Stimulated activated CD8-positive, alpha-beta memory T cell treated with anti-CD3 and anti-CD28 coated beads, Interleukin-4, amount 100 ng/mL, for 1 hour (primary cell): ENCODE measurements around the gene ISCU.
"Not testable (repeated sequence)": the region's sequence is repeated elsewhere in the genome, so short reads cannot be mapped to it uniquely, and the experiment has no call there.

Experiments
- DNase-seq, 2 donors: peaks; one replicate each; pipeline ENCODE4 v3.0.0-alpha.2; 2020; ENCODE audit warnings: low read depth in 2 of 2, low spot score in 1 of 2

ISCU gene

DNA sequence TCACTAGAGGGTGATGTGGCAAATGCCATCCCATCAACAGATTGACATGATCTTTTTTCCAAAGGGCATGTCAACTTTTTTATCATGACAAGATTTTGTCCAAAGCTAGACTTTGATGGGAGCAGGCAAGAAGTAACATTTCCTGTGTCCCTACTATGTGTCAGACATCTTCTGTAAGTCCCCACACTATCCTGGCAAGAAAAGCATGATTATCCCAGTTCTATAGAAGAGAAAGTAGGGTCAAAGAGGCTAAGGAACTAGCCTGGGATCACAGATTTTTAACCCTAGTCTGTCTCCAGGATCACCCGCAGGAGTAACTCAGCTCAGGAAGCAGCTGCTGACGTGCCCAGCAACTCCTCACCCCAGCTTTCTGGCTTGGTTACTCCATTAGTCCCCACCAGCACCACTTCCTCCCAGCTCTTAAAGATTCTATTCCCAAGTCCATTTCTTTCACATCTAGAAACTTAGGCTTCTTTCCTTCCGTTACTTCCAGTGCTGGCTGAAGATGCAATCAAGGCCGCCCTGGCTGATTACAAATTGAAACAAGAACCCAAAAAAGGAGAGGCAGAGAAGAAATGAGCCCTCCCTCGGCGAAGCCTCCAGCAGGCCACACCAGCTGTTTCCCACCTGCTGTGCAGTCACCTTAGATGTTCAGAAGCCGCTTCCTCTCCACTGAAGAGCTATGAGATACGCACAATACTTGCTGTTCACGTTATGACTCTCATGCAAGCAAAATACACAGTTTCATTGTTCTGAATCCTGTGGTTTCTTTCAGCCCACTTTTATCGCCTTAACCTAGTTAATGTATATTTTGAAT is 6.2 kb downstream of the ISCU start:
- peak in 1 of 2 donors; percentile 29 for DNase-seq

DNA sequence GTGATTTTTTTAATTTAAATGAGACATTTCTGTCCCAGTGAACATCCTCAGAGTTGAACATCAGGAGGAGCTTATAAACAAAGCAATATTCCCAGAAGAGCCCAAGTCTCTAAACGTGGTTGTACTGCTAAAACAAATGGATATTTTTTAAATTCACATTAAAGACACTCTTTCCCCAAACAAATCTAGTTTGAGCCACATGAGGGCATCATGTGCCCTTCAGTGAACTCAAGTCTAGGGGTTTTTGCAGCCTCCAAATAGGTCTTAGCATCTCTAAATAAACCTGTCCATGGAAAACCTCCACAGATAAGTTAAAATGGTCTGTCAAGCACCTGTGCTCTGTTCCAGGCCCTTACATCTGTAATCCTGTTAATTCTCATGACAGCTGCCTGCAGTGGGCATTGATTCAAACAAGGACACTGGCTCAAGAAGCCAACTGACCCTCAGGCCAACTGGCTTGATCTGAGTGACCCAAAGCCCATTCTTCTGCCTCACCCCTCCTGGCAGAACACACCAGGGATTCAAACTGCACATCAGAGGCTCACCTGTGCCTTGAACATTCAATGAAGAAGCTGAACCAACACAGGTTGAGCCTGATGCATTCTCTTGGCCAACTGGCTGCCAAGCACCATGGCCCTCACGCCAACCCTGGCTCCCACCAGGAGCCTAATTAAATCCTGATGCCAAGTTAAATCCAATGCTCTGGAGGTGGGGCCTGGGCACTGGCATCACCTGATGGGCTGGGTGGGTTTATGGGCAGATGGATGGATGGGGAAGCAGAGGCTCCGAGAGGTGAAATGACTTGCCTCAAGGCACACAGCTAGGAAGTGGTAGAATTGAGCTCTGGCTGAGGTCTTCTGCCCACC is 8.6 kb downstream of the ISCU start:
- DNase-seq: no peak

DNA sequence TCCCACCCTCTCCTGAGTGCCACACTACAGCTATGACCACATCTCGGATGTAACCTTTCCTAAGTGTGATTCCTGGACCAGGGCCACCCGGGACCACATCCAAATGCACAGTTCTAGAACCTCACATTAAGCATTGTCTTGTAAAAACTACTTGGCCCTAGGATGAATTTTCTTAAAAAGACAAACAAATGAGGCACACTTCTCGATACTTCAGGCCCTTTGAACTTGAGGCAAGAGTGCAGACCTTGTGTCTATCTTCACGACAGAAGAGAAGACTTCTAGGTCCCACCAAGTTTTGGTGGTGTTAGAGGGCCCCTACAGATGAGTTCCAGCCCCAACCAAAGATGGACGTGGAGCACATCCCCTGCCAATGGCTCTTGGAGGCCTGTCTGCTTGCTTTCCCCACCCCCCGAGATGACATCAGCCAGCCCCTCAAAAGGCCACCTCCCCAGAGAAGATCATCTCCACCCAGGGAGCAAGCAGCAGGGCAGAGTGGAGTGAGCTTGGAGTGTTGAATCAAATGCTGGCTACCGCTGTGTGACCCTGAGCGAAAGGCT is 9.3 kb downstream of the ISCU start:
- no peak for DNase-seq

DNA sequence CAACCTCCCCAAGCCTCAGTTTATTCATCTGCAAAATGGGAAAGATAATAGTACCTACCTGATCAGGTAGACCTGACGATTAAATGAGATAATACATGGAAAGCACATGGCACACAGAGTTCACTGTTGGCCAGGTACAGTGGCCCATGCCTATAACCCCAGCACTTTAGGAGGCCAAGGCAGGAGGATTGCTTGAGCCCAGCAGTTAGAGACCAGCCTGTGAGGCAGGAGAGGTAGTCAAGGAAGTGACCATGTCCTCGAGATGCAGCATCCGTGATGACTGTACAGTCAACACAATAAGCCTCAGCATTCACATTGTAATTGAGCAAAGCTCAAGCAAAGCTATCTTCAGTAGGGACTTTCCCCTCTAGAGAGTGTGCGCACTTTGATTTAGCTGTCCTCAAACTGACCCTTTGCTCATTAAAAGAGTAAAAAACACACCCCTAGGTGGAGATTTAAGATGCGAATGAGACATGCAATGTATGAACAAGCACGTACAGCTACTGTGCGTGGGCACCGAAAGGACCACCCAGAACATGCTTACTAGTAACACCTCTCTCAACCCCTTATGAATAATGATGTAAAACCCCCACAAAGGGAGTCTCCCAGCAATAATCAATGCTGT is 9.9 kb downstream of the ISCU start:
- no peak for DNase-seq

DNA sequence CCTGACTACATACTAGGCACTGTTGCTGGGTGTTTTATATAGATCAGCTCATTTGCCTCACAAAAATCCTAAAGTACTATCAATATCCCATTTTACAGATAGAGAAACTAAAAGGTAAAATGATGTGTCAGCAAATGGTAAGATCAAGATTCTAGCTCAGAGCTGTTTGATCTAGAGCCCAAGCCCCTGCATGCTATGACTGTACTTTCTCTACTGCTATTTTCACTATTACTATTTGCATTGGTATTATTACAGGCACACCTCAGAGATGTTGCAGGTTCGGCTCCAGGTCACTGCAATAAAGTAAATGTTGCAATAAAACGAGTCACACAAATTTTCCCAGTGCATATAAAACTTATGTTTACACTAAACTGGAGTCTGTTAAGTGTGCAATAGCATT is 10.9 kb downstream of the ISCU start:
- DNase-seq: no peak

DNA sequence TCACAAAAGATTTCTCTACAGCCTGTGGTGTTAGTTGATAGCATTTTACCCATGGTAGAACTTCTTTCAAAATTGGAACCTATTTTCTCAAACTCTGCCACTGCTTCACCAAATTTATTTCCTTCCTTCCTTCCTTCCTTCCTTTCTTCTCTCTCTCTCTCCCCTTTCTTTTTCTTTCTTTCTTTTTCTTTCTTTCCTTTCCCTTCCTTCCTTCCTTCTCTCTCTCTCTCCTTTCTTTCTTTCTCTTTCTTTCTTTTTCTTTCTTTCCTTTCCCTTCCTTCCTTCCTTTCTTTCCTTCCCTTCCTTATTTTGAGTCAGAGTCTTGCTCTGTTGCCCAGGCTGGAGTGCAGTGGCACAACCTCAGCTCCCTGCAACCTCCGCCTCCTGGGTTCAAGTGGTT is 11.9 kb downstream of the ISCU start:
- DNase-seq: not testable (repeated sequence)

DNA sequence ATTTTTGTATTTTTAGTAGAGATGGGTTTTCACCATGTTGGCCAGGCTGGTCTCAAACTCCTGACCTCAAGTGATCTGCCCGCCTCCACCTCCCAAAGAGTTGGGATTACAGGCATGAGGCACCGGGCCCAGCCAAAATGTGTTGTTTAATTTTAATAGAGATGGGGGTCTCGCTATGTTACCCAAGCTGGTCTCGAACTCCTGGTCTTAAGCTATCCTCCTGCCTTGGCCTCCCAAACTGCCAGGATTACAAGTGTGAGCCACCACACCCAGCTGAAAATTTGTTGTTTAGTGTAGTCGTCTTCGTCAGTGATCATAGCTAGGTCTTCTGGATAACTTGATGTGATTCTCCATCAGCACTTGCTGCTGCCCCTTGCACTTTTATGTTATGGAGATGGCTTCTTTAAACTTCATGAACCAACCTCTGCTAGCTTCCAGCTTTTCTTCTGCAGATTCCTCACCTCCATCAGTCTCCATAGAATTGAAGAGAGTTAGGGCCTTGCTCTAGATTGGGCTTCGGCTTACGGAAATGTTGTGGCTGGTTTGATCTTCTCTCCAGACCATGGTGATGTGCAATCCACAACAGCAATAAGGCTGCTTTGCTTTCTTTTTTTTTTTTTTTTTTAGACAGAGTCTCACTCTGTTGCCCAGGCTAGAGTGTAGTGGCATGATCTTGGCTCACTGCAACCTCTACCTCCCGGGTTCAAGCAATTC is 13.0 kb downstream of the ISCU start:
- DNase-seq: no peak

DNA sequence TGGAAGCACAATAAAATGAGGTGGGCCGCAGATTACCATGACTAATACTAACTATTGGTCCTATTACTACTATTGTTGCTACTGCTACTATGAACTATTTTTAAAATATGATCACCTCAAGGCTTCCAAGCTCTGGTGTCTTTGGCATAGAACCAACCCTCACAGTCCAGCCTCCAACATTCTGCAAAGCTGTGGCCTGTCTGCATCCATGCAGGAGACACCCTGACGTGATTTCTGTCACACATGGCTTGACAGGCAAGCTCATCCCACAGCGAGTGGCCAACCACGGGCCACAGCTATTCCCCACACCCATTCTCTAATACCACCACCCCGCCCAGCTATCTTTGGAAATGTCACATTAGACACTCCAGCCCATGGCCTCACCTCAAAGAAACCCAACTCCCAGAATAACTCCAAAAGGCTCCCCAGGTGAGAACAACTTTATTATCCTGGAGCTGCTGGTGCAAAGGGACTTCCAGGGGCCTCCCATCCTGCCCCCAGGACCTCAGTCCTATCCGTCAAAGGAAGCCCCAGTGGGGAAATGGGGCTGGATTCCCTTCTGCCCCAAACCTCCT is 14.4 kb downstream of the ISCU start:
- no peak for DNase-seq

DNA sequence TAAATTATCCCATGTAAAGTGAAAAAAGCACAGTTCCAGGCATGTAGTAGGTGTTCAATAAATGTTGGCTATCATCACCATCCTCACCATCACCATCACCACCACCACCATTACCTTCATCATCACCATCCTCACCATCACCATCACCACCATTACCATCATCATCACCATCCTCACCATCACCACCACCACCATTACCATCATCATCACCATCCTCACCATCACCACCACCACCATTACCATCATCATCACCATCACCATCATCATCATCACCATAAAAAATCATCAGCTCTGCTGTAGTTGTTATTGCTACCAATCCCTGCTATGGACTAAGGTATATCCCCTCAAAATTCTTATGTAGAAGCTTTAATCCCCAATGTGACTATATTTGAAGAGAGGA is 15.1 kb downstream of the ISCU start:
- no peak for DNase-seq

DNA sequence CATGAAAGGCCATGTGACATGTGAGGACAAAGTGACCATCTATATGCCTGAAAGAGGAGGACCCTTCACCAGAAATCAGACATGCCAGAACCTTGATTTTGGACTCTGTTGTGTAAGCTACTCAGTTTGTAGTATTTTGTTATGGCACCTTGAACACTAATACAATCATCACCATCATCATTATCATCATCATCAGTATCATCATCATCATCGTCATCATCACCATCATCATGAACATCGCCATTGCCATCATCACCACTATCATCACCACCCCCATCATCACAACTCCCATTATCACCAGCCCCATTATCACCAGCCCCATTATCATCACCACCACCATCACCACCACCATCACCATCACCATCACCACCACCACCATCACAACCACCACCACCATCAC is 15.9 kb downstream of the ISCU start:
- DNase-seq: no peak

DNA sequence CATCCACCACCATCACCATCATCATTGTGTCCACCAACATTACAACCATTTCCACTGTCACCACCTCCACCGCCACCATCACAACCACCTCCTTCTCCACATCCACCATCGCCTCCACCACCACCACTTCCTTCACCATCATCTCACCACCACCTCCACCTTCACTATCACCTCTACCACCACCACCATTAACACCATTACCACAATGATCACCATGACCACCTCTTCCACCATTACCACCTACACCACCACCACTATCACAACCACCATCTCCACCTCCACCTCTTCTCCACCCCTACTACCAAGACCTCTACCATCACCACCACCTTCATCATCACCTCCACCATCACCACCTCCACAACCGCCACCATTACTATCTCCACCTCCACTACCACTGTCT is 16.4 kb downstream of the ISCU start:
- no peak for DNase-seq

DNA sequence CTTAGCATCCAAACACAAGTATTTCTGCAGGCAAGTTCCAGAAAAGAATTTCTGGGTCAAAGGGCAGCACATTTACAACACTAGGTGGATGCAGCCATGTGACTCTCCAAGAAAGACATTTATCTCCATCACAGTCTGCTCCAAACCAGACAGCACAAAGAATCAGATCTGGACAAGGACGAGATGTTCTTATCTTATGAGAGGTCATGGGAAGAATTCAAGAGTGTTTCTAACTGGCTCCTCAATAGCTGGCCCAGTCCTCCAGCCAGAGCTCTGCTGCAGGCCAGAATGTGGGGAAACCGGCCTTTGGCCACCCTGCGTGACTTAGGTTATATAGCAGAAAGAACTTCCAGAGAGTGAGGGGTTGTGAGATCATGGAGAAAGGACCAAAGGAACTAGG is 18.1 kb downstream of the ISCU start:
- DNase-seq: no peak

DNA sequence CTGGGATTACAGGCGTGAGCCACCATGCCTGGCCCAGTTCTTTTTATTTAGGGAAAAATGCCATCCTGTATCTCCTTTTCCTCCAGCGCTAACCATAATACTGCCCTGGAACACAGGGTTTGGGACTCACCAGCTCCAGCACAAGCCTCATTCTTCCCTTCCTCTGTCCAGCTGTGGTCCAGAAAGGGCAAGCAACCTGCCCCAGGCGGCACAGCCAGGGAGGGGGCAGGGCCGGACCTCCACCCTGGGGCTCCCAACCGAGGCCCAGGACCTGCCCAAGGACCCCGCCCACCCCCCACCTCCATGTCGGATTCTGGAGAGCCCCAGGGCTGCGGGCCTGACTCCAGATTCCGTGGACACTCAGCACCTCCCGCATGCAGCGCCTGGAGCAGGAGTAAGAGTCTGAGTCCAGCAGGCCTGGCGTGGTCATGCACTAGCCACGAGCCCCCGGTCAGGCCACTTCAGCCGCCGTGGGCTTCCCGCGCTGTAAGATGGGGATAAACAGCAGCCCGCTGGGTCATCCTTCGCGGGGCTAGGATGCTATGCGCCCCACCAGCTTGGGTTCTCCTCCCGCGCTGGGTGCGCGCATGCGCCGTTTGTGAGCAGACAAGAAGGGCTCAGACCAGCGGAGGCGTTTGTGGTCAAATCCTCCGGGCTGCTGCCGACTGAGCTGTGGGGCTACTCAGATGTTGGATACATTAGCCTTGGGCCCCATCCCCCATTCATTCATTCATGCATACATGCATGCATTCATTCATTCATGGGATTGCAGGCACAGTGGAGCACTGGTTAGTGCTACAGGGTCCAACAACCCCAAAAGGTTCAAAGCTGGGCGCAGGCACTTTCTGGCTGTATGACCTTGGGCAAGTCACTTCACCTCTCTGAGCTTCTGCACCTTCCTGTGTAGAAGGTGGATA is 19.2 kb downstream of the ISCU start:
- DNase-seq: no peak

DNA sequence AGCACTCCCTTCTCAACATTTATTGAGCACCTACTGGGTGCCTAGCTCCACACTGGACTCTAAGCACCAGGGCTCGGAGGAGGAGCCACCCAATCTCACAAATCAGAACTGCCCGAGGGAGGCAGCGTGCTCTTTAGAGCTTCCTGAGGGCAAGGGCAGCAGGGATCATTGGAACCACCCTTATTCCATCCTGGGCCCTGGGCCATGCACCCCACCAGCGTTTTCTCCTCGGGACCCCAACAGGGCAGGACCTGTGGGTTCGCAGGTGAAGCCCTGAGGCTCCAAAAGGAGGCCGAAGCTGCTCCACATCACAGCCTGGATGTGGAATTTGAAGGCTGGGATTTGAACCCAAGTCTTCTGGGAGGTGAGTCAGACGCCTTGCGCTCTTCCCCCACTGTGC is 20.1 kb downstream of the ISCU start:
- no peak for DNase-seq

DNA sequence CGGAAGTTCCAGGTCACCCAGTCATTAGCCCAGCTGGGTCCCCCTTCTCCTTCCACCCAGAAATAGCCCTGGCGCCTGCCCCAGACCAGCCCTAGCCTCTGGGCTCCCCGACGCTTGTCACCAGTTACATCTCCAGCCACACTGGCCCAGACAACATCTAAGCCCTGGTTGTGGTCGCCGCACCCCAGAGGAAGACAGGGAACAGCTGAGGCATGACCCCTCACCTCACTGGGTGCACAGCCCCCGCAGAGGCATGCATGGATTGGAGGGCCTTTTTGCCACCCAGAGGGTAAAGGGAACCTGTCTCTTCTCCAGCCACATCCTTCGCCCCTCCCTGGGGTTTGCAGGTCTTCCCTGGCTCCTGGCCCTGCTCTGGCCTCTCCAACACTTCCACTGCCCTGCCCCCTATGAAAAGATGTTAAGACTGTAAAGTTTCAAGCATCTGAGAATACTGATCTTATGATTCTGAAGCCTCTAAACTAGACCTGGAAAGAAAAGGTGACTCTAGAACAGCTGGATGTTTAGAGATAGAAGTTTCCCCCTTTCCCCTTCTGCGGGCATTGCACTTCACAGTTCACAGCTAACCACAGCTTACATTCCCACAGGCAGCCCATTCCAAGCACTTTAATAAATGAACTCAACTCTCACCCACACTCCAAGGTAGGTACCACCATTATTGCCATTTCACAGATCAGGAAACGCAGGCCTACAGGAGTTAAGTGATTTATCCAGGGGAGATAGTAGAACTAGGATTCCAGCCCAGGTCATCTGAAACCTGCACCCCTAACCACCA is 20.8 kb downstream of the ISCU start:
- DNase-seq: no peak

DNA sequence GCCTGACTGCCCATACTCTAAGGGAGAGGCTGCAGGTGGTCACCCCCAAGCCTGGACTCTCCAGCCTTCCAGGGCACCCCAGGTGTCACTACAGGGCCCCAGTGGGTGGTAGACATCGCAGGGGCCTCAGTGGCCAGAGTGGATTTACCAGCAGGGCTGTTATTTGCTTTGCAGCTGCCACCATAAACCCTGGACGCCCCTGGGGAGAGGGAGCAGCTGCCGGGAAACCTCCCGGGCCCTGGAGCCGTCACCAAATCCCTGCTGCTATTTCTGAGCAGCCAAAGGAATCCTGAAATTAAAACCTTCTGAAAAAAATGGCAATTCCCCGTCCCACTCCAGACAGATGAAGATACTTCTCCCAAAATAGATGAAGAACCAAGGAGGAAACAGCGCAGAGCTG is 21.6 kb downstream of the ISCU start:
- DNase-seq: no peak

DNA sequence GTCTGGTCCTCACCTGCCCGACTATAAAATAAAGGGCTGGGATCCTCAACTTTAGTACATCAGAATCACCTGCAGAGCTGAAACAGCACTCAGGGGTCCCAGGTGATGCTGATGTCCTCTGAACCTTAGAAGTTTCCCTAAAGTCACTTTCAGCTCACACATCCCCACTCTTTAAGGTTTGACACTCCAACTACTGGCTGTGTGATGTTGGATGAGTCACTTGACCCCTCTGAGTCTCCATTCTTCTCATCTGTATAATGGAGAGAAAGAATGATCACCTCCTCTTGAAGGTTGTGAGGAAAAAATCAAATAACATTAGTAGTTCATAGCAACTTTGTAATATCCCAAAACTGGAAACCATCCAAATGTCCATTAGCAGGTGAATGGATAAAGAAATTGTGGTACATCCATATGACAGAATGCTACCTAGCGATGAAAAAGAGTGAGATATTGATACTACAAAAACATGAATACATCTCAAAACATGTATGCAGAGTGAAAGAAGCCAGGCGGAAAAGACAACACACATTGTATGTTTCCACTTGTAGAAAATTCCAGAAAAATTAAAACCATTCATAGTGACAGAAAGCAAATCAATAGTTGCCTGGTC is 22.2 kb downstream of the ISCU start:
- DNase-seq: no peak

DNA sequence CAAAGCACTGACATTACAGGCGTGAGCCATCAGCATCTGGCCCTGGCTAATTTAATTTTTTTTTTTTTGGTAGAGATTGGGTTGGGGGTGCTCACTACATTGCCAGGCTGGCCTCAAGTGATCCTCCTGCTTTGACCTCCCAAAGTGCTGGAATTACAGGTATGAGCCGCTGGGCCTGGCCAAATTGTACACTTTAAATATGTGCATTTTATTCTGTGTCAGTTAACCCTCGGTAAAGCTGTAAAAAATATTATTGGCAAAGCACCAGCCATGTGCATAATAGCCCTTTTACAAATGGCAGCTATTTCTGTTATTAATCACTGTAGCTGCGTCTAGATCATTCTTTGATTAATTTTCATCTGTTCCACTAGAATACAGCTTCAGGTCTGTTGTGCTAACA is 23.5 kb downstream of the ISCU start:
- no peak for DNase-seq
